Neuronal stem cell (in vitro differentiated cells): ENCODE results near the gene FAM83F.

Experiments used
- DNase-seq: peaks from one replicate; pipeline ENCODE4 v3.0.0-alpha.2; 2013; ENCODE audit warnings: low spot score
- H2AFZ ChIP-seq: one replicate; pipeline ENCODE4 v1.6.1; 2013; ENCODE audit warnings: mild to moderate bottlenecking, low read length, inconsistent platforms
- H2AK5ac ChIP-seq: 2 replicates; pipeline ENCODE4 v1.6.1; 2013; ENCODE audit warnings: low read depth, mild to moderate bottlenecking, inconsistent platforms, low read length, moderate library complexity, mixed read lengths
- H2BK120ac ChIP-seq: 2 replicates; pipeline ENCODE4 v1.6.1; 2013; ENCODE audit warnings: low read depth, mild to moderate bottlenecking, inconsistent platforms, low read length, moderate library complexity, mixed read lengths
- H2BK12ac ChIP-seq: one replicate; pipeline ENCODE4 v1.6.1; 2013; ENCODE audit warnings: low read length, inconsistent platforms
- H2BK15ac ChIP-seq: 2 replicates; pipeline ENCODE4 v1.6.1; 2013; ENCODE audit warnings: mild to moderate bottlenecking, low read length, inconsistent platforms, mixed read lengths
- H2BK5ac ChIP-seq: one replicate; pipeline ENCODE4 v1.6.1; 2013; ENCODE audit warnings: inconsistent platforms, mild to moderate bottlenecking, low read length, moderate library complexity
- H3K14ac ChIP-seq: one replicate; pipeline ENCODE4 v1.6.1; 2013; ENCODE audit warnings: low read length, inconsistent platforms
- H3K18ac ChIP-seq: 2 replicates; pipeline ENCODE4 v1.6.1; 2013; ENCODE audit warnings: low read length, inconsistent platforms
- H3K23ac ChIP-seq: 2 replicates; pipeline ENCODE4 v1.6.1; 2013; ENCODE audit warnings: low read depth, mild to moderate bottlenecking, mixed read lengths, low read length, inconsistent platforms; ENCODE audit not compliant: poor library complexity
- H3K27ac ChIP-seq: replicated peaks from 3 replicates; pipeline ENCODE4 v1.5.1; 2013; ENCODE audit warnings: low read length, inconsistent platforms
- H3K27me3 ChIP-seq, 3 experiments: 2 replicates each; pipeline ENCODE4 v1.6.1; 2013; ENCODE audit warnings: low read length in 3 of 3, mild to moderate bottlenecking in 2 of 3, inconsistent platforms in 1 of 3, low read depth in 1 of 3, mixed read lengths in 1 of 3, moderate library complexity in 1 of 3; ENCODE audit not compliant: control insufficient read depth in 3 of 3, insufficient read depth in 3 of 3
- H3K36me3 ChIP-seq, 2 donors: replicated peaks in 1 of 2; 2 replicates each; pipeline ENCODE4 v1.6.1; 2013; ENCODE audit warnings: low read length in 2 of 2; ENCODE audit not compliant: control insufficient read depth in 2 of 2, insufficient read depth in 2 of 2
- H3K4ac ChIP-seq: 2 replicates; pipeline ENCODE4 v1.6.1; 2013; ENCODE audit warnings: inconsistent platforms, mild to moderate bottlenecking, low read length, moderate library complexity
- H3K4me1 ChIP-seq, 2 donors: 1 replicate in 1 of 2; 2 replicates in 1 of 2; pipeline ENCODE4 v1.6.1; 2013; ENCODE audit warnings: low read length in 2 of 2, low read depth in 1 of 2; ENCODE audit not compliant: control insufficient read depth in 2 of 2, insufficient read depth in 1 of 2
- H3K4me2 ChIP-seq: one replicate; pipeline ENCODE4 v1.6.1; 2013; ENCODE audit warnings: mild to moderate bottlenecking, low read length, inconsistent platforms; ENCODE audit not compliant: insufficient read depth, poor library complexity, severe bottlenecking
- H3K4me3 ChIP-seq, 2 donors: 2 replicates each; pipeline ENCODE4 v1.5.1; 2013; ENCODE audit warnings: low read length in 2 of 2, mild to moderate bottlenecking in 2 of 2, inconsistent platforms in 1 of 2, moderate library complexity in 1 of 2
- H3K79me1 ChIP-seq: one replicate; pipeline ENCODE4 v1.6.1; 2013; ENCODE audit warnings: low read depth, mild to moderate bottlenecking, inconsistent platforms, low read length, moderate library complexity
- H3K9ac ChIP-seq: one replicate; pipeline ENCODE4 v1.6.1; 2013; ENCODE audit warnings: mild to moderate bottlenecking, low read depth, low read length, inconsistent platforms; ENCODE audit not compliant: poor library complexity
- H3K9me3 ChIP-seq, 2 donors: replicated peaks in 1 of 2; 2 replicates each; pipeline versions ENCODE3 to v1.6.1; 2013; ENCODE audit warnings: low read length in 2 of 2, mild to moderate bottlenecking in 2 of 2, inconsistent platforms in 1 of 2, low read depth in 1 of 2, mixed read lengths in 1 of 2, moderate library complexity in 1 of 2; ENCODE audit not compliant: control insufficient read depth in 2 of 2, insufficient read depth in 1 of 2
- H4K8ac ChIP-seq: one replicate; pipeline ENCODE4 v1.6.1; 2013; ENCODE audit warnings: low read depth, mild to moderate bottlenecking, inconsistent platforms, low read length, moderate library complexity
- H4K91ac ChIP-seq: one replicate; pipeline ENCODE4 v1.6.1; 2013; ENCODE audit warnings: low read length, low read depth, mild to moderate bottlenecking, inconsistent platforms; ENCODE audit not compliant: poor library complexity
- WGBS, 2 donors: extraction: QIAGEN DNeasy Blood & Tissue Kit; methylation state at CpG; one replicate each; pipeline ENCODE4 v1.1.7; 2013; ENCODE audit warnings: missing lambda C conversion rate in 2 of 2, mixed read lengths in 1 of 2; ENCODE audit not compliant: insufficient read length in 2 of 2, insufficient replicate concordance in 1 of 2; ENCODE audit errors: extremely low coverage in 2 of 2; 5-methylcytosine and 5-hydroxymethylcytosine counted together

FAM83F gene

DNA sequence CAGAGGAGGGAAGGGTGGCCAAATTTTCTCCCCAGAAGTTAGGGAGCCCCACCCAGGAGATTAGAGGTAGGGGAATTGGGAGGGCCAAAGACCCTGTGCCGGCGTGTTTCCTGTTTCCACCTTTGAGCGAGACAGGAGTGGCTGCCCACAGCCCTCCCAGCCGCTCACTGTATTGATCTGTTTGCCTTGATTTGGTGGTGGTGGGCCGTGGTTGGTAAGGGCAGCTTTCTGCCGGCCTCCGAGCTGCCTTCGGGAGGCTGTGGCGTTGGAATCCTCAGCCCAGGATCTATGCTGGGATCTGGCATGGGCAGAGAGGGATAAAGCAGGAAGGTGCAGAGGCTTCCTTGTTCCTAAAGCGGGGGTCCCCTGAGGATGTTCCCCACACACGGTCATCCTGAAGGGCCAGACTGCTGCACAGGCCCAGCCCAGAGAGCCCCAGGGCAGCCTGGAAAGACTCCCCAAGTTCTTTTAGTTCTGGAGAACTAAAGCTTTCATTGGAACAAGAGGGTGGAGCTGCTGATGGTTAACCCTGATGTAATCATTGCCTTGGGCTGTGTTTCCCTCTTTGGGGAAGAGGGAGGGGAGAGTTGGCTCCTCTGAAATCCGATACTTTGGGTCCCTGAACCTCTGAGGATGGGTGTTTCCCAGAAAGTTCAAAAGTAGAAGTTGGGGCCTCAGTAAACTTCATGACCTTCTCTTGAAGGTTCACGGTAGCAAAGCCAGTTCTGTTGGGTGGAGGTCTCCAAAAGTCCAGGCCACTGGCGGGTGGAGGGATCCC is 7.2 kb downstream of the FAM83F start:
- Histone ChIP-seq H3K18ac (peak overlapping the region; percentile 73), H3K4me3 (no peak overlapping the region), H2BK12ac (no peak overlapping the region), H3K9me3 (peaks cover 0 to 2% of the 10 kb centered on the region in 2 donors), H2BK15ac (no peak overlapping the region), H3K23ac (no peak overlapping the region), H3K4me2 (no peak overlapping the region), H3K14ac (no peak overlapping the region), H4K8ac (no peak overlapping the region), H3K4ac (no peak overlapping the region), H3K27ac (no peak overlapping the region), H3K9ac (no peak overlapping the region), H3K79me1 (no peaks in the 10 kb centered on the region), H3K27me3 (peaks cover 0 to 36% (median 0%) of the 10 kb centered on the region in 3 experiments), H3K36me3 (no peaks in the 10 kb centered on the region), H2BK5ac (no peak overlapping the region), H2AFZ (no peak overlapping the region), H4K91ac (peak overlapping the region; percentile 27), H2AK5ac (peak overlapping the region; percentile 73), H3K4me1 (peaks cover 24 to 54% of the 10 kb centered on the region in 2 donors), H2BK120ac (no peak overlapping the region)
- DNase-seq: no peak
- no CpG with 5 or more reads among the region's 14 CpGs for WGBS, 2 donors

DNA sequence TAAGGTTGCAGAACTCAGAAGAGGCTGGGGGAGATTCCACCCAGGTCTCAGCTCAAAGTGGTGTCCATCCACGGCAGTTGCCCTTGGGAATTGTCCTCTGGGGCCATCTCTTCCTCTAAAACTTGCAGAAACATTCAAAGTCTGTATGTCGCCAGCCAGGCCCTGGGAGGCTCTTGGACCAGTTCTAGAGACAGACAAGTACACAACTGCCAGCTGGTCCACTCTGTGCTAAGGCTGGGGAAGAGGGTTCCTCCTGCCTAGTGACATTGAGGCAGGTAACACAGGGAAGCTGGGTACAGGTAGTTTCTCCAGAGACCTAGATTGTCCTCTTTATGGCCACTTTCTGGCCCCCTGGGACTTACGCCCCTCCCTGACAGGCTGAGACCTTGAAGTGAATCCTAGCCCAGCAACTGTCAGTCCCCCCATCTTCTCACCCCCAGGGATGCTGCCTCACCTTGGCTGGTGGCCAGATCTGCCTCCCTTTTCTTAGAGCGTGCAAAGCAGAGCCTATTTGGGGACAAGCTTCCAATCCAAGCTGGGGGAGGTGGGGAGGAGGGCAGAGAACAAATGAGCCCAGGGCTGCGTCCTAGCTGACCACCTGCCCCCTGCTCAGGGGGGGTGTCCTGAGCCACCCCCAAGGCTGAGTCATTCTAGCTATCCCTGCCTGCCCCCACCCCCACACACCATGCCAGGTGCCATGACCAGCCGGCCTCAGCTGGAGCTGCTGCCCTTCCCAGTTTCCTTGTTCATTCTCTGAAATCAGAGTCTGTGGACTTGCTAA is 8.4 kb downstream of the FAM83F start:
- WGBS, 2 donors: no CpG with 5 or more reads among the region's 6 CpGs
- H3K4me1 ChIP-seq: peaks cover 16 to 42% of the 10 kb centered on the region in 2 donors
- no peaks in the 10 kb centered on the region for H3K79me1 ChIP-seq
- no peak for DNase-seq
- H2AK5ac ChIP-seq: peak overlapping the region; percentile 12
- H3K4me3 ChIP-seq: no peak overlapping the region
- no peak overlapping the region for H3K4me2 ChIP-seq
- H3K23ac ChIP-seq: no peak overlapping the region
- no peak overlapping the region for H4K8ac ChIP-seq
- no peak overlapping the region for H2BK120ac ChIP-seq
- no peaks in the 10 kb centered on the region for H3K36me3 ChIP-seq
- no peak overlapping the region for H3K4ac ChIP-seq
- no peak overlapping the region for H3K18ac ChIP-seq
- no peak overlapping the region for H3K14ac ChIP-seq
- H4K91ac ChIP-seq: no peak overlapping the region
- peak overlapping the region; percentile 4 for H2BK5ac ChIP-seq
- H3K27ac ChIP-seq: no peak overlapping the region
- H2AFZ ChIP-seq: no peak overlapping the region
- peaks cover 0 to 2% of the 10 kb centered on the region in 2 donors for H3K9me3 ChIP-seq
- no peak overlapping the region for H3K9ac ChIP-seq
- H2BK15ac ChIP-seq: peak overlapping the region; percentile 17
- peaks cover 0 to 30% (median 0%) of the 10 kb centered on the region in 3 experiments for H3K27me3 ChIP-seq
- no peak overlapping the region for H2BK12ac ChIP-seq

DNA sequence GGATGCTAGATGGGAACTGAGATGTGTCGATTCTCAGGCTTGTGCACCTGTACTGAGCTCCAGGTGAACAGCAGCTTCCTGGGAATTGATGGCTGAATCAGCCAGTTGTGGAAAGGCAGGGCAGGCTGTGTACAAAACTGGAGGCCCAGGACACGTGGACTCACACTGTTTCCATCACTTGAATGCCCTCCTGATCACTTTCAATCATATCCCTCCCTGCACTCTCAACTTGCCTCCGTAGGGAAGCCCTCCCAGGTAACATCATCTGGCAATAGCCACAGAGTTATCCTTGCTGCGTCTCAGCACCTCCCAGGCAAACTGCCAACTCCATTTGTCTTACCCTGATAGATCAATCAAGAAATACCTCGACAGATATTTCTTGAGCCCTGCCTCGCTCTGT is 10.1 kb downstream of the FAM83F start:
- H3K4me2 ChIP-seq: no peak overlapping the region
- peaks cover 0 to 2% of the 10 kb centered on the region in 2 donors for H3K9me3 ChIP-seq
- no peak overlapping the region for H2BK12ac ChIP-seq
- no CpG with 5 or more reads among the region's 6 CpGs for WGBS, 2 donors
- no peak overlapping the region for H2AFZ ChIP-seq
- no peak overlapping the region for H4K8ac ChIP-seq
- no peak overlapping the region for H2AK5ac ChIP-seq
- H2BK5ac ChIP-seq: no peak overlapping the region
- H3K4ac ChIP-seq: no peak overlapping the region
- H3K36me3 ChIP-seq: no peaks in the 10 kb centered on the region
- peaks cover 11 to 42% of the 10 kb centered on the region in 2 donors for H3K4me1 ChIP-seq
- peaks cover 0 to 36% (median 0%) of the 10 kb centered on the region in 3 experiments for H3K27me3 ChIP-seq
- H3K9ac ChIP-seq: no peak overlapping the region
- no peaks in the 10 kb centered on the region for H3K79me1 ChIP-seq
- no peak overlapping the region for H3K14ac ChIP-seq
- H3K4me3 ChIP-seq: no peak overlapping the region
- H3K18ac ChIP-seq: no peak overlapping the region
- H2BK120ac ChIP-seq: no peak overlapping the region
- no peak overlapping the region for H2BK15ac ChIP-seq
- H3K23ac ChIP-seq: no peak overlapping the region
- no peak for DNase-seq
- no peak overlapping the region for H4K91ac ChIP-seq
- no peak overlapping the region for H3K27ac ChIP-seq

GRCh38 chr22:40006641-40007040 is 11.9 kb downstream of the FAM83F start:
- Histone ChIP-seq H3K18ac (peak overlapping the region; percentile 50), H2BK5ac (no peak overlapping the region), H3K79me1 (no peaks in the 10 kb centered on the region), H2AFZ (no peak overlapping the region), H3K9ac (no peak overlapping the region), H3K9me3 (peaks cover 0 to 2% of the 10 kb centered on the region in 2 donors), H2AK5ac (peak overlapping the region; percentile 60), H2BK120ac (no peak overlapping the region), H3K23ac (no peak overlapping the region), H3K4me2 (no peak overlapping the region), H3K27ac (no peak overlapping the region), H3K36me3 (no peaks in the 10 kb centered on the region), H2BK12ac (peak overlapping the region; percentile 52), H3K14ac (peak overlapping the region; percentile 7), H4K91ac (no peak overlapping the region), H3K4ac (no peak overlapping the region), H2BK15ac (no peak overlapping the region), H3K27me3 (peaks cover 0 to 39% (median 0%) of the 10 kb centered on the region in 3 experiments), H3K4me3 (no peak overlapping the region), H3K4me1 (peaks cover 12 to 37% of the 10 kb centered on the region in 2 donors), H4K8ac (no peak overlapping the region)
- no peak for DNase-seq
- no CpG with 5 or more reads among the region's 8 CpGs for WGBS, 2 donors
